HG03045 (cell line): ENCODE data around the gene POLDIP2.
"Not testable (repeated sequence)": the region's sequence is repeated elsewhere in the genome, so short reads cannot be mapped to it uniquely, and the experiment has no call there.

Experiments used
- ATAC-seq: cut with Tn5 transposase; IDR thresholded peaks from one replicate; pipeline ENCODE4 v1.9.1; 2021; ENCODE audit warnings: mild to moderate bottlenecking, moderate library complexity; ENCODE audit not compliant: unreplicated experiment

The POLDIP2 gene

DNA sequence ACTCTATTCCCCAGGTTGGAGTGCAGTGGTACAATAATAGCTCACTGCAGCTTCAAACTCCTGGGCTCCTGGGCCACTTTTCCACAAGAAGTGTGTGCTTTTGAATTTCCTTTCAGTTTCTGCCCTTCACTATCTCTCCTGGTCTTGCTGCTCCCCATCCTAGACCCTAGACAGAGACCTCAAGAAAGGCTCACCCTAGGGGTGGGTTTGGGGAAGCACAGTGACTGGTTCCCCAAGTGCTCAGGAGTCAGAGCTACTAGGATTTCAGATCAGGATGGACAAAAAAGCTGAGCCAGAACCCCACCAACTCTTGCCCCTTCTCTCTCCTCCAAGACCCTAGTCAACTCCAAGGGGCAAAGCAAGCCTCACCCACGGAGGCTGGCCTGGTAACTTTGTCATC, 9.3 kb upstream of the POLDIP2 start:
- ATAC-seq = no peak

DNA sequence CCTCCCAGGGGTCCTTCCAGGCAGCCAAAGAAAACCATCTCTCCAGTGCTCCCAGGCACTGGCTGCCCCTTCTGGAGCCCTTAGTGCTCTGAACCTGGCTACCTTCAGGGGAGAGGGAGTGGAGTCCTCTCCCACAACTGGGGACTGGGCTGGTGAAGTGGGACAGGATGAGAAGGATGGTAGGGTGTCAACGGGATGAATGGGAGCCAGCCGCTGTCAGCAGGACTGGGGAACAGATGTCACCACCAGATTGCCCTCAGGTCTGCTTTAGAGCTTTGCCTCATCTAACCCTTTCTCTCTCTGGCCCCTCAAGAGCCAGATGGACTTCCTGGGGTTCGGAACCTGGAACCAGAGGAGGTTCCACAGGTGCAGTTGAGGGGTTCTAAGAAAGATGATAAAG, 8.2 kb upstream of the POLDIP2 start:
- ATAC-seq = no peak

- no peak for ATAC-seq
Observed at GRCh38 chr17:28364665-28365363, 7.5 kb upstream of the POLDIP2 start, which contains the start of gene SEBOX. TSS of gene SEBOX (minus strand) at chr17:28365199. CDS start at chr17:28365151, 48 bp downstream.

GRCh38 chr17:28363776-28364650, 6.7 kb upstream of the POLDIP2 start:
- ATAC-seq = no peak

GRCh38 chr17:28363186-28363585, 5.9 kb upstream of the POLDIP2 start:
- no peak for ATAC-seq

DNA sequence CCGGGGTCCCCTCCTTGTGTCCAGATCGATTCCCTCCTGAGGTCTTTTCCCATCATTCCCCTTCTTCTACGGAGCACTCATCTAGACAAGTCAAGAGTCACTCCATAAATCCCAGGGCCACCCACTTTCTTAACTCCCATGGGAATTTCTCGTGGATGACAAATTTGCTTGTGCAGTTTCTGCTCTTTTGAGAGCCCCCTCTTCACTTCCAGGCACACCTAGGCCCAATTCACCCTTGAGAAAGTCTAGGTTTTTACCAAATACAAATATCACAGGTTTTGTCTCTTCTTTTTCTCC, 522 bp upstream of the POLDIP2 start:
- ATAC-seq = no peak

DNA sequence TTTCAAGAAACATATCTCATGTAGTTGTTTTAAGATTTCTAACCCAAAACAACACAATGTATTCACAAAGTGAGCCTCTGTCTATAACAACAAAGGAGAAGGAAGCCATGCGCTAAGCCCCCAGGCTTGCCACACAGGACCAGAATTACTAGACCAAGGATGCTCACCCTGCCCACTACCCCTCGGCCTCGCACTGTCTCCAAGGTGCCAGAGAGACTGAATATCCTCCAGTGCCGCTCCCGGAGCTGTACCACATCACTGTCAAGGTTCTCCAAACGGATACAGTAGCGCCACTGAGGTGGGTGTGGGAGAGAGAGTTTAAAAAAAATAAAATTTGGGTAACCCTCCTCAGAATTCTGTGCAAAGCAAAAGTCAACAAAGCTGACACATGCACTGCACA, 7.1 kb downstream of the POLDIP2 start:
- ATAC-seq = no peak

- ATAC-seq = no peak
Observed at GRCh38 chr17:28348979-28349378, 8.3 kb downstream of the POLDIP2 start.

DNA sequence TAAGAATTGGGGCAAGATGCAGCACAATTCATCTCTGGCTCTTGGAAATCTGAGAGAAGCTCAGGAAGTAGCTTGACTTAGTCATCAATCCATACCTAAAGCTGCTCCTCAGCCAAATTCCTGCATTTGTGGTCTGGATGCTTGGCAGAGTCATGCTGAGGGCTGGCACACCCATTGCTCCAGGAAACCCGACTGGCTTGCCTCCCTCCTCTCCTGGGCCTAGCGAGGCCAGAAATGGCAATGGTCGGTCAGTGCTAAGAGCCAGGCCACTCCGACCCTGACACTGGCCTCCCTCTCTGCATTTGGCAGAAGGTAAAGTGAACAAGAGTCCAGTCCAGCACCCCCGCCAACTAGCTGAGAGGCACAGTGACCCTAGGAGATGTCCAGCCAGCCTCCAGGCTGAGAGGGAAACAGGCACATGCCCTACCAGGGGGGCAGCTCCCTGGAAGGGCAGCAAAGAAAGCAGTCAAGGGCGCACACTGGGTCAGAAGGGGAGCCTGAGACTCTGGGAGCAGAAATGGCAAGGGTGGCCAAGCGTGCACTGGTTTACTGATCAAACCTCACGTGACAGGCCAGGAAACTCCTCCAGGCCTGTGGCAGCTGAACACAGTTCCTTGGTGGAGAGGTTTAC, 10.0 kb downstream of the POLDIP2 start:
- no peak for ATAC-seq

DNA sequence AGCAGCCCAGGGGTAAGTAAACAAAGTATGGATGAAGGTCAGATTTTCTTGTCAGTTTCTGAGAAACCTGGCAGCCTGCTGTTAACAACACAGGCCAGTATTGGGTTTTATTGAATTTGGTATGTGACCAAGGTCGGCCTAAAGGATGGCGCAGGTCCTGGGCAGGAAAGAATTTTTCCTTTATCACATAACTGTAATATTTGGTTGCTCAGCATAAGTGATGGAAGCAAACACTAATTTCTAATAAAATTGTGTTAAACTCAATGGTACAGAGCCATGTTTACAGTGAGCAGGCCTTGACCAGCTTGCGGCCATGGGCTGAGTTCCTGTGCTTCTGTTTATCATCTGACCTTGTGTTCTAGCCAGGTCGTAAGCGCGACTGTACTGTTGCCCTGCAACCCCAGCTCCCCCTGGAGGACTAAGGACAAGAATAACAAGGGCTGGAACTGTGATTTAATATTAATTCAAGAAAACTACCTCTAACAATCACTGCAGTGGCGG, 10.5 kb downstream of the POLDIP2 start:
- no peak for ATAC-seq

DNA sequence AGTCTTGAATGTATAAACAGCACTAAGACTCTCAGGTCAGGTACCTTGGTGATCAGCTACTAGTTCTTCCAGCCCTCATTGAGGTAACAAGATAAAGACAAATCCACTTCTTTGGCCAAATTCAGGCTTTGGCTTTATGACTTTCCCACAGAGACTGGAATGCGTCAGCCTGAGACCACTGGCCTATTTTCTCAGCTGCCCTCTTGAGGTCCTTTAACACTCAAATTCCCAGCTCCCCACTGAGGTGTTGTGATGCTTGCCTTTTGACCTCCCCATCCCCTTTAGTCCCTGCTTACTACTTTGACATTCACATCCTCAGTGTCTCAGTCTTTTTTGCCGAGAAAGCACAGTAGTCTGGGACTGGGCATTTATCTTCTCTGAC, 11.1 kb downstream of the POLDIP2 start:
- no peak for ATAC-seq

- no peak for ATAC-seq
Observed at GRCh38 chr17:28345419-28346198, 11.7 kb downstream of the POLDIP2 start.

GRCh38 chr17:28344435-28344901, 12.9 kb downstream of the POLDIP2 start:
- no peak for ATAC-seq

DNA sequence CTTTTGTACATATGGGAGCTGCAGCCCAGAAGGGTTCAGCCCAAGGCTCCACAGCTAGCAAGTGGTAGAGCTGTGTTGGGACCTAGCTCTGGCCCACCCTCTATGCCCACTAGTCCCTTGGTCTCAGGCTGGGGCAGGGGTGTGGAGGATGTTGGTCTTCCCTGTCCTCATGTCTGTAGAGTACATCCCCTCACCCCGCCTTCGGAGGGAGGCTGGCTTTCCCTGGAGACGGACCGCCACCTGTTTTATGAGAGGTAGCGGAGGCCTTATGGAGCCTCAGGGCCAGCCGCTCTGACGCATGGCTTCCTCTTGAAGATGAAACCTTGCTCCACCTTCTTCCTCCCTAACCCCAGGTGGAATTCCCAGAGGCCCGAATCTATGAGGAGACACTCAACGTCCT, 13.3 kb downstream of the POLDIP2 start:
- ATAC-seq = no peak

DNA sequence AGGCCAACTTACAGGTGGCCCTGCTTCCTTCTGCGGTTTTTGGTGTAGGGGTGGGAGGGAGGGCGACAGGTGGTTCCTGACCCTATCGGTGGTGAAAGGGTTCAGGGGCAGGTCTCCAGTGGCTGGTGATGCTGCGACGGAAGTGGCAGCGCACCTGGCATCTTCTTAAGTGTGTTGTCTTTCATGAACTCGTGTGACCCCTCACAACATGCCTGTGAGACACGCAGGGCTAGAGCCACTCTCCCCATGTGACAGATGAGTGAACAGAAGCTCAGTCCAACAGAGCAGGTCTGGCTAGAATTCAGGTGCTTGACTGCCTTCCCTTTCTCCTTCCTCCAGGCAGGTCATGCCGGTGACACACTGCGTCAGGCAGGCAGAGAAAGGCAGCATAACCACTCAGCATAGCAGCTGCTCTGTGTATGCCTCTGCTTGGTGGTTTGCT, 13.8 kb downstream of the POLDIP2 start:
- no peak for ATAC-seq

GRCh38 chr17:28342313-28342712, 15.0 kb downstream of the POLDIP2 start:
- ATAC-seq = no peak

- ATAC-seq = no peak
Observed at GRCh38 chr17:28341516-28341915, 15.8 kb downstream of the POLDIP2 start.

DNA sequence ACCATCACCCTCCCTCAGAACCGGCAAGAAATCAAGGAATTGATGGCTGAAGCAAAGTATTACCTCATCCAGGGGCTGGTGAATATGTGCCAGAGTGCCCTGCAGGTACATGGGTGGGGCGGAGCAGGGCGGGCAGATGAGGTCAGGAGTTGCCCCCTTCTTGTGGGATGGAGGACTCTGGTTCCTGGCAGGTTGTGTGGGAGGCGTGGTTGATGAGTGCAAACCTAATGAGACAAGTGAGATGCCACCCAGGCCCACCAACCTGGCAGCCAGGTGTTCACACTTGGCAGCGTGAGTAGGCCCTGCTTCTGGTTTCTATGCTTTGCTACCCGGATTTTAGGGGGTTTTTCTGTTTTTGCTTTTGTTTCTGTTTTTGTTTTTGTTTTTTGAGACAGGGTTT, 17.0 kb downstream of the POLDIP2 start:
- ATAC-seq = no peak

DNA sequence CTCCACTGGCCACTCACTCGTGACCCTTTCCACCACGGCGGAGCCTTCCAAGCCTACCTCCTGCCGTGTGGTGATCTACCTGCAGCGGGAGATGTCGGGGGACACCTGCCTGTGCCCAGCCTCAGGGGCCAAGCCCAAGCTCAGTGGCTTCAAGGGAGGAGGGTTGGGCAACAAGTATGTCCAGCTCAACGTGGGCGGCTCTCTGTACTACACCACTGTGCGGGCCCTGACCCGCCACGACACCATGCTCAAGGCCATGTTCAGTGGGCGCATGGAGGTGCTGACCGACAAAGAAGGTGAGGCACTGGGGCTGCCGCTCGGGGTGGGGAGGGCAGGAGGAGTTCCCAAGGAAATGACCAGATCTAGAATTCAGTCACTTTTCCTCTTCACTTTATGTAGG, 17.9 kb downstream of the POLDIP2 start:
- ATAC-seq = no peak

DNA sequence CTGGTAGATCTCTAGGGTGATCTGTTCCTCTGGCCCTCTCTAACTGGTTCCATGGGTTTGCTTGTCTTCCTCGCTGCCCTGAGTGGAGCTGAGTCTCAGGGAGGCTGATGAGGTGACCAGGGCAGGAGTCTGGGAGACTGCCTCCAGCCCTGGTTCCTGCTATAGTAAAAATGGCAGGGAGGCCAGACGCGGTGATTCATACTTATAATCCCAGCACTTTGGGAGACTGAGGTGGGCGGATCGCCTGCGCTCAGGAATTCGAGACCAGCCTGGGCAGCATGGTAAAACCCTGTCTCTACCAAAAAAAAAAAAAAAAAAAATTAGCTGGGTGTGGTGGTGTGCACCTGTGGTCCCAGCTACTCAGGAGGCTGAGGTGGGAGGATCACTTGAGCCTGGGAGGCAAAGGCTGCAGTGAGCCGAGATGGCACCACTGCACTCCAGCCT, 18.5 kb downstream of the POLDIP2 start:
- not testable (repeated sequence) for ATAC-seq
